HG03060 (cell line): ENCODE results near the gene PCNX3.
A peak's percentile ranks its signal among the peaks of the same experiment; 100 is the strongest.

Experiments
- ATAC-seq: cut with Tn5 transposase; IDR thresholded peaks from one replicate; pipeline ENCODE4 v1.9.1; 2021; ENCODE audit warnings: low read depth, moderate number of reproducible peaks; ENCODE audit not compliant: unreplicated experiment

PCNX3 gene

GRCh38 chr11:65580031-65580692 is 35.4 kb upstream of the PCNX3 start:
- no peak for ATAC-seq

GRCh38 chr11:65580756-65581155 is 34.8 kb upstream of the PCNX3 start:
- no peak for ATAC-seq

- no peak for ATAC-seq
Observed at GRCh38 chr11:65581928-65582327, 33.6 kb upstream of the PCNX3 start.

- no peak for ATAC-seq
Observed at GRCh38 chr11:65583589-65583988, 32.0 kb upstream of the PCNX3 start.

- ATAC-seq: no peak
Observed at GRCh38 chr11:65584106-65584505, 31.5 kb upstream of the PCNX3 start.

GRCh38 chr11:65584723-65585171 is 30.8 kb upstream of the PCNX3 start:
- ATAC-seq: no peak

- no peak for ATAC-seq
Observed at GRCh38 chr11:65585396-65586246, 30.0 kb upstream of the PCNX3 start.

GRCh38 chr11:65586247-65586630 is 29.3 kb upstream of the PCNX3 start:
- no peak for ATAC-seq

- ATAC-seq: no peak
Observed at GRCh38 chr11:65586676-65587075, 28.9 kb upstream of the PCNX3 start.

- peak; percentile 76 for ATAC-seq
Observed at GRCh38 chr11:65588199-65589054, 27.1 kb upstream of the PCNX3 start.

- ATAC-seq: no peak
Observed at GRCh38 chr11:65589444-65590239, 25.9 kb upstream of the PCNX3 start.

GRCh38 chr11:65590240-65590738 is 25.3 kb upstream of the PCNX3 start:
- no peak for ATAC-seq

- no peak for ATAC-seq
Observed at GRCh38 chr11:65591939-65592857, 23.4 kb upstream of the PCNX3 start.

- no peak for ATAC-seq
Observed at GRCh38 chr11:65592858-65593517, 22.6 kb upstream of the PCNX3 start.

GRCh38 chr11:65593518-65594414 is 21.8 kb upstream of the PCNX3 start:
- ATAC-seq: no peak

- no peak for ATAC-seq
Observed at GRCh38 chr11:65595131-65595530, 20.4 kb upstream of the PCNX3 start.

- ATAC-seq: no peak
Observed at GRCh38 chr11:65595543-65596281, 19.9 kb upstream of the PCNX3 start, which contains the start of gene KCNK7. Gene KCNK7 (minus strand): TSS chr11:65595800. CDS start chr11:65595772, 28 bp downstream.
